Activated B cell treated with CpG ODN at 0.5 μM for 24 hours (primary cell): ENCODE measurements around the gene NPAS3. TPM values are rescaled to one million over a fixed set of nuclear protein-coding genes. Genes with fewer than 3 reads are reported as not detected.

Source experiments
- ATAC-seq: fragments of 200-7000 bp; cut with Tn5 transposase; one replicate; pipeline ENCODE4 v1.10.0; 2021; ENCODE audit warnings: low read depth, mild to moderate bottlenecking, moderate library complexity
- CTCF ChIA-PET: fragments of 350-600 bp; sonication (Branson Sonifier 250); formaldehyde crosslinking; loops from one replicate; lab custom pipeline; 2021; ENCODE audit warnings: antibody characterized with exemption; lab: Charles Lee
- POLR2A ChIA-PET: fragments of 350-600 bp; sonication (Branson Sonifier 250); formaldehyde crosslinking; loops from one replicate; lab custom pipeline; 2021; ENCODE audit warnings: antibody characterized with exemption; lab: Charles Lee
- DNase-seq: peaks from one replicate; pipeline ENCODE4 v3.0.0; 2022
- H3K27ac Mint-ChIP-seq: one replicate; pipeline ENCODE4 v1.8.0; 2020; ENCODE audit warnings: mixed read lengths
- H3K27me3 Mint-ChIP-seq: one replicate; pipeline ENCODE4 v1.8.0; 2021; ENCODE audit warnings: mixed read lengths
- H3K36me3 Mint-ChIP-seq: one replicate; pipeline ENCODE4 v1.8.0; 2021; ENCODE audit warnings: low read depth, mixed read lengths
- H3K4me1 Mint-ChIP-seq: one replicate; pipeline ENCODE4 v1.8.0; 2021; ENCODE audit warnings: mixed read lengths
- H3K4me3 Mint-ChIP-seq: one replicate; pipeline ENCODE4 v1.8.0; 2020; ENCODE audit warnings: mild to moderate bottlenecking, mixed read lengths
- H3K9me3 Mint-ChIP-seq: one replicate; pipeline ENCODE4 v1.8.0; 2020; ENCODE audit warnings: mixed read lengths
- CTCF ChIP-seq: fragments of 200-600 bp; IDR thresholded peaks from one replicate; pipeline ENCODE4 v1.8.0; 2022; ENCODE audit warnings: antibody characterized with exemption, mild to moderate bottlenecking
- intact Hi-C: fragments of 100-400 bp; cut with micrococcal nuclease; formaldehyde crosslinking; loops from one replicate; pipeline ENCODE4 v1.15.1; 2024
- total RNA-seq: library from RNA; stranded (reverse); gene quantifications from 2 replicates; pipeline ENCODE4 v1.2.3, GENCODE V29; 2022

The NPAS3 gene
- total RNA-seq, 1 donor from 2014 or later = not detected

GRCh38 chr14:33290641-33291040 is 352.0 kb downstream of the NPAS3 start:
- no peaks in the 10 kb centered on the region for H3K27me3 Mint-ChIP-seq
- no peak for ATAC-seq
- CTCF ChIA-PET = no interaction called here

GRCh38 chr14:33291529-33292104 is 352.9 kb downstream of the NPAS3 start:
- POLR2A ChIA-PET = no interaction called here
- H3K4me3 Mint-ChIP-seq = no peak overlapping the region
- H3K9me3 Mint-ChIP-seq = no peaks in the 10 kb centered on the region
- no peaks in the 10 kb centered on the region for H3K36me3 Mint-ChIP-seq
- DNase-seq (no peak), ATAC-seq (no peak)
- CTCF ChIA-PET = no interaction called here
- intact Hi-C loops = no loop called here
- no peaks in the 10 kb centered on the region for H3K4me1 Mint-ChIP-seq
- H3K27ac Mint-ChIP-seq = no peak overlapping the region
- TF ChIP-seq CTCF = no peak
- H3K27me3 Mint-ChIP-seq = no peaks in the 10 kb centered on the region

More at GRCh38 chr14:33290641-33291040, 352.0 kb downstream of the NPAS3 start:
- TF ChIP-seq CTCF = no peak
- intact Hi-C loops = no loop called here
- no peak for DNase-seq
- Mint-ChIP-seq H3K36me3 (no peaks in the 10 kb centered on the region), H3K4me3 (no peak overlapping the region), H3K4me1 (no peaks in the 10 kb centered on the region), H3K27ac (no peak overlapping the region), H3K9me3 (no peaks in the 10 kb centered on the region)
- POLR2A ChIA-PET = no interaction called here

- no peak for ATAC-seq
- no peak for DNase-seq
- no peak overlapping the region for H3K4me3 Mint-ChIP-seq
- ChIA-PET CTCF (no interaction called here), POLR2A (no interaction called here)
- no peaks in the 10 kb centered on the region for H3K4me1 Mint-ChIP-seq
- no peaks in the 10 kb centered on the region for H3K36me3 Mint-ChIP-seq
- no peaks in the 10 kb centered on the region for H3K9me3 Mint-ChIP-seq
- no peaks in the 10 kb centered on the region for H3K27me3 Mint-ChIP-seq
- H3K27ac Mint-ChIP-seq = no peak overlapping the region
- intact Hi-C loops = no loop called here
- no peak for TF ChIP-seq CTCF
These were observed 355.7 kb downstream of the NPAS3 start for GRCh38 chr14:33294419-33294818.

GRCh38 chr14:33297565-33297964 is 358.9 kb downstream of the NPAS3 start:
- POLR2A ChIA-PET = no interaction called here
- no peaks in the 10 kb centered on the region for H3K9me3 Mint-ChIP-seq
- DNase-seq (no peak), ATAC-seq (no peak)
- CTCF ChIA-PET = no interaction called here
- TF ChIP-seq CTCF = no peak
- intact Hi-C loops = no loop called here
- no peaks in the 10 kb centered on the region for H3K36me3 Mint-ChIP-seq
- H3K4me3 Mint-ChIP-seq = no peak overlapping the region
- no peaks in the 10 kb centered on the region for H3K4me1 Mint-ChIP-seq
- H3K27me3 Mint-ChIP-seq = no peaks in the 10 kb centered on the region
- no peak overlapping the region for H3K27ac Mint-ChIP-seq

GRCh38 chr14:33307691-33308251 is 369.1 kb downstream of the NPAS3 start:
- no peaks in the 10 kb centered on the region for H3K36me3 Mint-ChIP-seq
- POLR2A ChIA-PET = no interaction called here
- no peaks in the 10 kb centered on the region for H3K4me1 Mint-ChIP-seq
- H3K27me3 Mint-ChIP-seq = no peaks in the 10 kb centered on the region
- intact Hi-C loops = no loop called here
- no peak overlapping the region for H3K27ac Mint-ChIP-seq
- H3K9me3 Mint-ChIP-seq = peaks cover 2% of the 10 kb centered on the region
- H3K4me3 Mint-ChIP-seq = no peak overlapping the region
- DNase-seq (no peak), ATAC-seq (no peak)
- TF ChIP-seq CTCF = no peak
- CTCF ChIA-PET = no interaction called here
